ENCODE results near the gene PLEKHD1.
"Not testable (repeated sequence)": the region's sequence is repeated elsewhere in the genome, so short reads cannot be mapped to it uniquely, and the experiment has no call there.

The PLEKHD1 gene

DNA sequence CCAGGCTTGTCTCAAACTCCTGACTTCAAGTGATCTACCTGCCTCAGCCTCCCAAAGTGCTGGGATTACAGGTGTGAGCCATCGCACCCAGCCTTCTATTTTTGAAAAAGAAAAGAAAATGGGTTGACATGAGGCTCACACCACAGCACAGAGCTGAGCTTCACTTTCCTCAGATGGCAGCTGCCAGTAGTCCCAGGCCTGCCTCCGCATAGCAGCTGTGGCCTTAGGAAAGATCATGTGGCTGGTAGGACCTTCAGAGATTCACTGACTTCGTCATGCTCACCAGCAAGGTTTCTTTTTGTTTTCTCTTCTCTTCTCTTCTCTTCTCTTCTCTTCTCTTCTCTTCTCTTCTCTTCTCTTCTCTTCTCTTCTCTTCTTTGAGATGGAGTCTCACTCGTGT lies 13.8 kb downstream of the PLEKHD1 start:
- not testable (repeated sequence) for H3K9me3 ChIP-seq (replicated peaks; ENCODE audit: low read length); H3K4me2 ChIP-seq (ENCODE audit: low read length); H3K9ac ChIP-seq (ENCODE audit: low read depth, low read length); H3K36me3 ChIP-seq (ENCODE audit: insufficient read depth, low read length); H3K4me3 ChIP-seq (ENCODE audit: low read length); H3K4me1 ChIP-seq (ENCODE audit: control insufficient read depth, insufficient read depth, low read length)
- H3K27me3 ChIP-seq (ENCODE audit: control insufficient read depth, insufficient read depth, low read length): peaks cover 54% of the 10 kb centered on the region

DNA sequence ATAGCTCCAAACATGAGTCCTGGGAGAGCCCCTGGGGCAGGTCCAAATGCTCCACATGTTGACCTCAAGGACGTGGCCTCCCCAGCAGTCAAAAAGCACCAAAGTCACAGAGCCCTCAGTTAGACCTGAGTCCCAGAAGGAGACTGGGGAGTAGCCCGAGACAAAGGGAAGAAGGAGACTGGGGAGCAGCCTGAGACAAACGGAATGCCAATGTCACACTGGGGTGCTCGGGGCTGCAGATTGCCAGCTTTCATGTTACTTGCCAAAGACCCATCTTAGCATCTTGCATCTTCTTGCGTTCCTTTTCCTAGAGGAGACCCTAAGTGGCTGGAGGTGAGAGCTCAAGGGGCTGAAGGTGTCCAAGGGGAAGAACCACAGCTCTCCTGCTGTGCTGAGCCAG lies 14.9 kb downstream of the PLEKHD1 start:
- Histone ChIP-seq H3K4me1 (ENCODE audit: control insufficient read depth, insufficient read depth, low read length) (peaks cover 6% of the 10 kb centered on the region), H3K36me3 (ENCODE audit: insufficient read depth, low read length) (no peaks in the 10 kb centered on the region), H3K4me3 (ENCODE audit: low read length) (no peak overlapping the region), H3K9ac (ENCODE audit: low read depth, low read length) (no peak overlapping the region), H3K4me2 (ENCODE audit: low read length) (no peak overlapping the region), H3K9me3 (replicated peaks; ENCODE audit: low read length) (no peaks in the 10 kb centered on the region), H3K27me3 (ENCODE audit: control insufficient read depth, insufficient read depth, low read length) (peaks cover 45% of the 10 kb centered on the region)

DNA sequence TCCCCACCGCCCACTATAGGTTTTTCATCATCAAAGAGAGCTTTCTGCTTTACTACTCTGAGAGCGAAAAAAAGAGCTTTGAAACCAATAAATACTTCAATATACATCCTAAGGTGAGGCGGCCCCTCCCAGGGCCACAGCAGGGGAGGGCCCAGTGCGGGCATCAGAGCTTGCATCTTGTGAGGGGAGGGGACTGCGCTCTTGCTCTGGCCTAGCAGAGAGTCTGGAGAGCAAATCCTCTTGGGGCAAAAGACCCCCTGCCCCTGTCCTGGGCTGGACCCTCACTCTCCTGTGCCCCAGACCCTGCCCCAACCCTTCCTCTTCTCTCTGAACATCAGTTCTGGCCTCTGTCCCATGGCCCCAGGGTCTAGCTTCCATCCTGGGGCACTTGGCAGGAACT lies 15.6 kb downstream of the PLEKHD1 start:
- H3K9ac ChIP-seq (ENCODE audit: low read depth, low read length): no peak overlapping the region
- H3K4me3 ChIP-seq (ENCODE audit: low read length): no peak overlapping the region
- peaks cover 6% of the 10 kb centered on the region for H3K4me1 ChIP-seq (ENCODE audit: control insufficient read depth, insufficient read depth, low read length)
- H3K9me3 ChIP-seq (replicated peaks; ENCODE audit: low read length): no peaks in the 10 kb centered on the region
- H3K36me3 ChIP-seq (ENCODE audit: insufficient read depth, low read length): no peaks in the 10 kb centered on the region
- H3K4me2 ChIP-seq (ENCODE audit: low read length): no peak overlapping the region
- H3K27me3 ChIP-seq (ENCODE audit: control insufficient read depth, insufficient read depth, low read length): peaks cover 44% of the 10 kb centered on the region

GRCh38 chr14:69500736-69501135 lies 16.2 kb downstream of the PLEKHD1 start:
- no peak overlapping the region for H3K9ac ChIP-seq (ENCODE audit: low read depth, low read length)
- no peak overlapping the region for H3K4me3 ChIP-seq (ENCODE audit: low read length)
- peaks cover 44% of the 10 kb centered on the region for H3K27me3 ChIP-seq (ENCODE audit: control insufficient read depth, insufficient read depth, low read length)

GRCh38 chr14:69501423-69501838 lies 16.9 kb downstream of the PLEKHD1 start:
- no peak overlapping the region for H3K4me3 ChIP-seq (ENCODE audit: low read length)
- H3K36me3 ChIP-seq (ENCODE audit: insufficient read depth, low read length): no peaks in the 10 kb centered on the region
- no peak overlapping the region for H3K9ac ChIP-seq (ENCODE audit: low read depth, low read length)
- H3K27me3 ChIP-seq (ENCODE audit: control insufficient read depth, insufficient read depth, low read length): peaks cover 47% of the 10 kb centered on the region
- H3K9me3 ChIP-seq (replicated peaks; ENCODE audit: low read length): no peaks in the 10 kb centered on the region
- H3K4me1 ChIP-seq (ENCODE audit: control insufficient read depth, insufficient read depth, low read length): peaks cover 6% of the 10 kb centered on the region
- H3K4me2 ChIP-seq (ENCODE audit: low read length): no peak overlapping the region

More at GRCh38 chr14:69500736-69501135, 16.2 kb downstream of the PLEKHD1 start:
- Histone ChIP-seq H3K4me2 (ENCODE audit: low read length) (no peak overlapping the region), H3K36me3 (ENCODE audit: insufficient read depth, low read length) (no peaks in the 10 kb centered on the region), H3K9me3 (replicated peaks; ENCODE audit: low read length) (no peaks in the 10 kb centered on the region), H3K4me1 (ENCODE audit: control insufficient read depth, insufficient read depth, low read length) (peaks cover 6% of the 10 kb centered on the region)

- Histone ChIP-seq H3K4me2 (ENCODE audit: low read length) (no peak overlapping the region), H3K9me3 (replicated peaks; ENCODE audit: low read length) (no peaks in the 10 kb centered on the region), H3K36me3 (ENCODE audit: insufficient read depth, low read length) (no peaks in the 10 kb centered on the region), H3K9ac (ENCODE audit: low read depth, low read length) (no peak overlapping the region), H3K27me3 (ENCODE audit: control insufficient read depth, insufficient read depth, low read length) (peaks cover 37% of the 10 kb centered on the region), H3K4me3 (ENCODE audit: low read length) (no peak overlapping the region), H3K4me1 (ENCODE audit: control insufficient read depth, insufficient read depth, low read length) (peaks cover 6% of the 10 kb centered on the region)
These were observed 20.2 kb downstream of the PLEKHD1 start for GRCh38 chr14:69504775-69505174.

DNA sequence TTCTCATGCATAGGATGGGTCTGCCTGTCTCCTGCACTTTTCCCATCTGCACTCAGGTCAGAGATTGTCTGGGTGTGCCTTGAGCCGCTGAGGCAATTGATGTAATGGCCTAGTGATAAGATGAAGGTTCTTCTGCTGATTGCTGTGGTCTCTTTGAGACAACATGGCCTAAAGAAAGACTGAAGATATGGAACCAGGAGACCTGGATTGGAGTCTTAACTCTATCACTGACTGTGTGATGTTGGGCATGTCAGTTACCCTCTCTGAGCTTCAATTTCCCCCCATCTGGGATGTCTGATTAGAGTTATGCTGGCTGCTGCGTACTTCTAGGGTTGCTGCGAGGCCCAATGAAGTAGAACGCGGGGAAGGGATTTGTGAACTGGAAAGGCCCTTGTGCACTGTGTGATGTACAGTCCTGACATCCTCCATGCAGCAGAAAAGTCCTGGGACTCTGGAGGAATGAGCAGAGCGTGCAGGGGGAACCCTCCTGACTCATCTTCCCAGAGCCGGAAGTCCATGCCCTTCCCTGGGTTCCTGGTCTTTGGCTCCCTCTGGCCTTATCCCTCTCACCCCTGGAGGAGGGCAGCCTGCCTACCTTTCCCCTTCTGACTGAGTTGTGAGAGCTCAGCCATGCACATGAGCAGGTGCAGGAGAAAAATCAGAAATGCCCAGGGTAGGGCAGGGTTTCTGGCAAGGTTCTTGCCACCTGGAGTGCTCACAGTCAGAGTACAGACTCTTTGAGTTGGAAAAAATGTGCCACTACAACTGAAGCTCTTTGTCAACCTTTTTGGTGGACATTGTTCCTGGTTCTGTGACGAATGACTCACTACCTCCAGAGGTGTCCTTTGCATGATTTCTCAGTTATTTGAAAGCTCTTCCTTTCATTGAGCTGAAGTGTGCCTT lies 21.1 kb downstream of the PLEKHD1 start:
- Histone ChIP-seq H3K4me3 (ENCODE audit: low read length) (no peak overlapping the region), H3K9me3 (replicated peaks; ENCODE audit: low read length) (no peaks in the 10 kb centered on the region), H3K4me1 (ENCODE audit: control insufficient read depth, insufficient read depth, low read length) (peaks cover 6% of the 10 kb centered on the region), H3K36me3 (ENCODE audit: insufficient read depth, low read length) (no peaks in the 10 kb centered on the region), H3K9ac (ENCODE audit: low read depth, low read length) (no peak overlapping the region), H3K4me2 (ENCODE audit: low read length) (no peak overlapping the region), H3K27me3 (ENCODE audit: control insufficient read depth, insufficient read depth, low read length) (peaks cover 41% of the 10 kb centered on the region)

DNA sequence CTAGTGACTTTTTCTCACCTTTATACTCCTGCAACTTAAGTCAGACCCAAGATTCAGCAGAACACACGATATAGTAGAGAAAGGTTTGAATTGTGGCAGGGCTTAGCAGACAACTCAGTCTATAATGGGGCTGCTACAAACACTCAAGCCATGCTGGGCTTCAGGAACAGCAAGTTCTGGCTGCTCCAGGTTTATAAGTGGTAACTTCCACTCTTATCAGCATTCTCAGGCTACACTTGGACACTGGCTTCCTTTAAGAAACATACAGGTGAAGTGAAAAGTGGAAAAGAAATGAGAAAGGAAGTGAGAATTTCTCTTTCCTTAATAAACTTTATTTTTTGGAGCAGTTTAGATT lies 21.7 kb downstream of the PLEKHD1 start:
- no peak overlapping the region for H3K4me3 ChIP-seq (ENCODE audit: low read length)
- H3K4me1 ChIP-seq (ENCODE audit: control insufficient read depth, insufficient read depth, low read length): peaks cover 5% of the 10 kb centered on the region
- no peaks in the 10 kb centered on the region for H3K36me3 ChIP-seq (ENCODE audit: insufficient read depth, low read length)
- H3K9ac ChIP-seq (ENCODE audit: low read depth, low read length): no peak overlapping the region
- peaks cover 41% of the 10 kb centered on the region for H3K27me3 ChIP-seq (ENCODE audit: control insufficient read depth, insufficient read depth, low read length)
- no peaks in the 10 kb centered on the region for H3K9me3 ChIP-seq (replicated peaks; ENCODE audit: low read length)
- H3K4me2 ChIP-seq (ENCODE audit: low read length): no peak overlapping the region

DNA sequence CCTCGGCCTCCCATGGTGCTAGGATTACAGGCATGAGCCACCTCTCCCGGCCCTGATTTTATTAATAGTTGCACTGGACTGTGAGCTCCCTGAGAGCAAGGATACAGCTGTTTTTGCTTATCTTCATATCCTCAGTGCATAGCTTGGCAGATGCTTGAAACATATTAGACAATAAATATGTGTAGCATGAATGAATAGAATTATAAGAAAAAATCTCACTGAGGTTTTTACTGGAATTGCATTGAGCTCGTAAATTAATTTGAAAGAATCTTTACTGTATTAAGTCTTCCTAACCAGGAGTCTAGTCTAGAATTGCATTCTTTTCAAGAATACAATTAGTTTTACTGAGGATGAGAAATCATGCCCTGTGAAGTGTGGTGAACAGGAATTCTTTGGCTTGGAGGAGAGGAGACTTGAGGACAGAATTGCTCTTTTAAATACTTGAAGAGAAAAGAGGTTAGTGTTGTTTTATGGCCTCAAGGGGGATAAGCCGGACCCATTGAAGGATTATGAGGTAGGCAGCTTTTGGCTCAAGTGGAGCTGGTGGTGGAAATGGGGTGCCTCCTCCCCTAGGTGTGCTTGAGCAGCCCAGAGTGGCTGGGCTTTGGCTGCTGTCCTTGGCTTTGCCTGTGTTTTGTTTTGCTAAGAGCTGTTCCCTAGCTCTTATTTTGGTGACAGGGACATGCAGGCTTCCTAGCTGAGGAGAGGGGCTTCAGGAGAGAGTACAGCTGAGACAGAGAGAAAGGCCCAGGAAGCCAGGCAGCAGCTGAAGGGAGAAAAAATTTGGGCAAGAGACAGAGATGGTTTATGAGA lies 34.0 kb downstream of the PLEKHD1 start:
- Histone ChIP-seq H3K36me3 (ENCODE audit: insufficient read depth, low read length) (no peaks in the 10 kb centered on the region), H3K4me3 (ENCODE audit: low read length) (no peak overlapping the region), H3K4me2 (ENCODE audit: low read length) (no peak overlapping the region), H3K9me3 (replicated peaks; ENCODE audit: low read length) (no peaks in the 10 kb centered on the region), H3K4me1 (ENCODE audit: control insufficient read depth, insufficient read depth, low read length) (no peaks in the 10 kb centered on the region), H3K27me3 (ENCODE audit: control insufficient read depth, insufficient read depth, low read length) (peaks cover 48% of the 10 kb centered on the region), H3K9ac (ENCODE audit: low read depth, low read length) (no peak overlapping the region)

- Histone ChIP-seq H3K4me2 (ENCODE audit: low read length) (no peak overlapping the region), H3K9ac (ENCODE audit: low read depth, low read length) (no peak overlapping the region), H3K9me3 (replicated peaks; ENCODE audit: low read length) (no peaks in the 10 kb centered on the region), H3K4me1 (ENCODE audit: control insufficient read depth, insufficient read depth, low read length) (no peaks in the 10 kb centered on the region), H3K27me3 (ENCODE audit: control insufficient read depth, insufficient read depth, low read length) (peaks cover 48% of the 10 kb centered on the region), H3K4me3 (ENCODE audit: low read length) (no peak overlapping the region), H3K36me3 (ENCODE audit: insufficient read depth, low read length) (no peaks in the 10 kb centered on the region)
These were observed 34.9 kb downstream of the PLEKHD1 start for GRCh38 chr14:69519204-69520100.

GRCh38 chr14:69522026-69522425 lies 37.5 kb downstream of the PLEKHD1 start:
- H3K4me1 ChIP-seq (ENCODE audit: control insufficient read depth, insufficient read depth, low read length): no peaks in the 10 kb centered on the region
- no peak overlapping the region for H3K9ac ChIP-seq (ENCODE audit: low read depth, low read length)
- no peaks in the 10 kb centered on the region for H3K36me3 ChIP-seq (ENCODE audit: insufficient read depth, low read length)
- H3K4me3 ChIP-seq (ENCODE audit: low read length): no peak overlapping the region
- no peaks in the 10 kb centered on the region for H3K9me3 ChIP-seq (replicated peaks; ENCODE audit: low read length)
- H3K4me2 ChIP-seq (ENCODE audit: low read length): no peak overlapping the region
- H3K27me3 ChIP-seq (ENCODE audit: control insufficient read depth, insufficient read depth, low read length): peaks cover 65% of the 10 kb centered on the region

All from skeletal muscle satellite cell (primary cell).